HG02970 (cell line): Measurements from ENCODE around the gene TMEM115.

Source experiments
- ATAC-seq: cut with Tn5 transposase; IDR thresholded peaks from one replicate; pipeline ENCODE4 v1.9.1; 2021; ENCODE audit warnings: mild to moderate bottlenecking, moderate library complexity, moderate number of reproducible peaks; ENCODE audit not compliant: unreplicated experiment, low FRiP score

Gene TMEM115

GRCh38 chr3:50336452-50337174 lies 22.7 kb downstream of the TMEM115 start:
- ATAC-seq: peak; percentile 33

- no peak for ATAC-seq
Observed at GRCh38 chr3:50334339-50335075, 24.8 kb downstream of the TMEM115 start.

- no peak for ATAC-seq
Observed at GRCh38 chr3:50333744-50334328, 25.5 kb downstream of the TMEM115 start.

- no peak for ATAC-seq
Observed at GRCh38 chr3:50331364-50331907, 27.9 kb downstream of the TMEM115 start.

GRCh38 chr3:50330330-50330729 lies 29.0 kb downstream of the TMEM115 start:
- ATAC-seq: no peak

- ATAC-seq: peak; percentile 85
Observed at GRCh38 chr3:50327943-50328691, 31.2 kb downstream of the TMEM115 start, which contains the start of gene TUSC2. TSS of gene TUSC2 (minus strand) at chr3:50328223. CDS start at chr3:50328099, 124 bp downstream.

GRCh38 chr3:50327129-50327528 lies 32.2 kb downstream of the TMEM115 start:
- no peak for ATAC-seq

GRCh38 chr3:50326182-50326541 lies 33.2 kb downstream of the TMEM115 start:
- no peak for ATAC-seq

GRCh38 chr3:50325497-50326181 lies 33.7 kb downstream of the TMEM115 start:
- ATAC-seq: no peak

GRCh38 chr3:50325113-50325480 lies 34.2 kb downstream of the TMEM115 start:
- no peak for ATAC-seq

GRCh38 chr3:50324351-50325112 lies 34.8 kb downstream of the TMEM115 start:
- no peak for ATAC-seq

GRCh38 chr3:50323614-50324199 lies 35.6 kb downstream of the TMEM115 start:
- no peak for ATAC-seq

- no peak for ATAC-seq
Observed at GRCh38 chr3:50323092-50323600, 36.2 kb downstream of the TMEM115 start.

GRCh38 chr3:50322386-50323091 lies 36.8 kb downstream of the TMEM115 start, which contains the start of gene HYAL2:
TSS of gene HYAL2 (minus strand) at chr3:50322745. CDS start at chr3:50320489, 2,256 bp downstream.
- no peak for ATAC-seq

- no peak for ATAC-seq
Observed at GRCh38 chr3:50322115-50322385, 37.3 kb downstream of the TMEM115 start.

GRCh38 chr3:50321336-50322114 lies 37.8 kb downstream of the TMEM115 start:
- ATAC-seq: peak; percentile 72

- peak; percentile 44 for ATAC-seq
Observed at GRCh38 chr3:50320853-50321335, 38.4 kb downstream of the TMEM115 start.
